Brain pericyte (primary cell): ENCODE data around the gene POLE.
A peak's percentile ranks its signal among the peaks of the same experiment; 100 is the strongest.

ENCODE experiments used
- DNase-seq: peaks from one replicate; pipeline ENCODE4 v3.0.0-alpha.2; 2012; ENCODE audit warnings: low read depth, low spot score

POLE gene

DNA sequence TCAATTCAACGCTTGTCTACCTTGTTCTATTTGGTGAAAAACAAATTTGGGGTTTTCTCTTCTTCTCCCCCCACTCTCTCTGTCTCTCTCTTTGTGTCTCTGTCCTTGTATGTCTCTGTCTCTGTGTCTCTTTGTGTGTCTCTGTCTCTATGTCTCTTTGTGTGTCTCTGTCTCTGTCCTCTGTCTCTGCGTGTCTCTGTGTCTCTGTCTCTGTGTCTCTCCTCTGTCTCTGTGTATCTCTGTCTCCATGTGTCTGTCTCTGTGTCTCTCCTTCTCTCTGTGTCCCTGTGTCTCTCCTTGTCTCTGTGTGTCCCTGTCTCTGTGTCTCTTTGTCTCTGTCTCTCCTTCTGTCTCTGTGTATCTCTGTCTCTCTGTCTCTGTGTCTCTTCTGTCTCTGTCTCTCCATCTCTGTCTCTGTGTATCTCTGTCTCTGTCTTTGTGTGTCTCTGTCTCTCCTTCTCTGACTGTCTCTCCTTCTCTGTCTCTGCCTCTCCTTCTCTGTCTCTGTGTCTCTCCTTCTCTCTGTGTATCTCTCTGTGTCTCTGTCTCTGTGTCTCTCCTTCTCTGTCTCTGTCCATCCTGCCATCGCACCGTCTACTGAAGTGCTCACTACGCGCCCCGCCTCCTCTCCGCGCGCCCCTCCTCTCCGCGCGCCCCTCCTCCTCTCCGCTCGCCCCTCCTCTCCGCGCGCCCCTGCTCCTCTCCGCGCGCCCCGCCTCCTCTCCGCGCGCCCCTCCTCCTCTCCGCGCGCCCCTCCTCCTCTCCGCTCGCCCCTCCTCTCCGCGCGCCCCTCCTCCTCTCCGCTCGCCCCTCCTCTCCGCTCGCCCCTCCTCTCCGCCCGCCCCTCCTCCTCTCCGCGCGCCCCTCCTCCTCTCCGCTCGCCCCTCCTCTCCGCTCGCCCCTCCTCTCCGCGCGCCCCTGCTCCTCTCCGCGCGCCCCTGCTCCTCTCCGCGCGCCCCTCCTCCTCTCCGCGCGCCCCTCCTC, 89.5 kb downstream of the POLE start:
- DNase-seq = no peak

DNA sequence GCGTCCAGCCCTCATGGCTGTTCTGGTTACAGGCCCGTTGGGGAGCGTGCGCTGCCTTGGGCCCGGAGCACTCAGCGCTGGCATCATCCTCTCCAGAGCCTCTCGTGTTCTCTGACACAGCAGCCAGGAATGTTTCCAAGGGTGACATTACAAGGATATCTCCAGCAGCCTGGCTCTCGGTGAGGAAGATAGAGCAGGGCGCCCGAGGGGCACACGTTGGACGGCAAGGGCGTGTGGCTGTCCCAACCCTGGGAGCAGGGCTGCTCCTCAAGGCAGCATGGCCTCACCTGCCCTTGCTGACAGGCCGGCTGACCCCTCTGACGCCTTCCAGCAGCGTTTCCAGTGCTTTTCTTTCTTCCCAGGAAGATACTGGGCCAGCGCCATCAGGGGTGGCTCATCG, 91.1 kb downstream of the POLE start:
- DNase-seq = no peak

DNA sequence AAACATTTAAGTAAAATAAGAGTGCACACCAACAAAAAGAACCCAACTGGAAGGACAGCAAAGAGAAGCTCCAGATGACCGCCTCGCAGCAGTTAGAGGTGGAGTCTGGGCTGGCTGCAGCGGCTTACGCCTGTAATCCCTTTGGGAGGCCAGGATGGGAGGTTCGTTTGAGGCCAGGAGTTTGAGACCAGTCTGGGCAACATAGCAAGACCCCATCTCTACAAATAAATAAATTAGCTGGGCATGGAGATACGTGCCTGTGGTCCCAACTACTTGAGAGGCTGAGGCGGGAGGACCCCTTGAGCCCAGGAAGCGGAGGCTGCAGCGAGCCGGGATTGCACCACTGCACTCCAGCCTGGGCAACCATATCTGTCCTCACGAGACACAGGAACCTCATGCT, 92.0 kb downstream of the POLE start:
- DNase-seq = no peak

DNA sequence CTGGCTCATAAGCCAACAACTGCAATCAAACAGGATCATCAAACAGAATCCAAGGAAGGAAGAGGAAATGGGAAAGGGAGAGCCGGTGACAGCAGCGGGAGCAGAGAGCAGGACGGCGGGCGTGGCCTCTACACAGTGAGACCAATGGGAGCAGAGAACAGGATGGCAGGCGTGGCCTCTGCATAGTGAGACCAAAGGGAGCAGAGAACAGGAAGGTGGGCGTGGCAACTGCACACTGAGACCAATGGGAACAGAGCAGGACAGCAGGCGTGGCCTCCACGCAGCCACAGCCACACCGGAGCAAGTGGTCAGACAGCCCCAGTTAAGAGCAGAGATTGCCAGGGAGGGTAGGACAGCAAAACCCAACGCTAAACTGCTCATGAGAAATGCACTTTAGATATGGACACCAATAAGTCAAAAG, 93.2 kb downstream of the POLE start:
- peak; percentile 83 for DNase-seq

DNA sequence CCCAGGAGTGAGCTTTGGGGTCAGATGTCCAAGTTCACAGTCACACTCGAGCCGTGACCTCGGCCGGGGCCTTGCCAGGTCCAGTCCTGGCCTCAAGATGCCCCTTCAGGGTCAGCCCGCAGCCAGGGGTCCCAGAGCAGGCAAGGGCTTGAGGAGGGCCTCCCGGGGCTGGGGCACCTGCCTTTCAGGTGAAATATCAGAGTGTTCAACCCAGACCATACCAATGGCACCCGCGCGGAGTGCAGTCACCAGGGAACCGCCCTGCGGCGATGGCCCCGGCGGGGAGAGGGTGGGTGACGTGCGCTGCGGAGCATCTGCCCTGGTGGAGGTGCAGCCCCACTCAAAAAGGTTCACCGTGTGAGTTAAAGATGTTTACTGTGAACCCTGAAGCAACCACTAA, 93.6 kb downstream of the POLE start:
- no peak for DNase-seq

DNA sequence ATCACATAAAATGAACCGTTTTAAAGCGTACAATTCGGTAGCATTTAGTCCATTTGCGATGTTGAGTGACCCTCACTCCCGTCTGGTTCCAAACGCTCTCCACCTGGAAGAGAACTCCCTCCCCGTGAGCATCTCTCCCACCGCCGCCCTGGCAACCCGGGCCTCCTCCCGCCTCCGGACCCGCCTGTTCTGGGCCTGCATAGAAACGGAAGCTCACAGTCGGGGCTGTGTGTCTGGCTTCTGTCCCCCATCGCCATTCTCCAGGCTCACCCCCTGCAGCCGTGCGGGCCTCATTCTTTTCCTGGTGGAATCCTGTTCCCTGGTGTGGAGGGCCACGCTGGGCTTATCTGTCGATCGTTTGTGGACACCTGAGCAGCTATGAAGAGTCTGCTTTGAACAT, 94.1 kb downstream of the POLE start:
- no peak for DNase-seq

DNA sequence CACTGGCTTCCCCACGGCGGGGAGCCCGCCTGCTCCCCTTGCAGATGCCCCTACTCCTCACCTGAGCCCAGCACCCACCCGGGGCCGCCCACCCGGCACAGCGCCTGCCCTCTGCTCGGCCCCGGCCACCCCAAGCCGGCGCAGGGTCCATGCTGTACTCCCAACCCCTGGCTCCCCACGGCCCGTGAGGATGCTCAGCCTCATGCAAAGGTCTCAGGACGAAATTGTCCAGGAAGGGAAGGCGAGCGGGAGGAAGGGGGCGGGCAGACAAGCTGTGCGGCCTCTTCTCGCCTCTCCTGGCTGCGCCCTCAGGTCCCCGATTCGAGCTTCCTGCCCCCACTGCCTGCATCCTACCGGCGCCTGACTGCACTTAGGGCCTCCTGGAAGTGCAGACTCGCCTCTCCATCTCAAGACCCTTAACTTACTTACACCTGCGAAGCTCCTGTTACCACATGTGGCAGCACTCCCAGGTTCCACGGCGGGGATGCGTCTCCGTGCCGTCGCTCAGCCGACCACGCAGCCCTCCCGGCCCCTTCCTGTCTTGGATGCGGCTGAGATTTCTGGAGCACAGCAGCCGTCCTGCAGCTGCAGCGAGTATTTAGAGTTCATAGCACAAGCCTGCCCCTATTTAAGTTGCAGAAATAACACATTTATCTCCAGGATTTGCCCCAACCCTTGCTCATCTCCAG, 94.7 kb downstream of the POLE start:
- DNase-seq = no peak

DNA sequence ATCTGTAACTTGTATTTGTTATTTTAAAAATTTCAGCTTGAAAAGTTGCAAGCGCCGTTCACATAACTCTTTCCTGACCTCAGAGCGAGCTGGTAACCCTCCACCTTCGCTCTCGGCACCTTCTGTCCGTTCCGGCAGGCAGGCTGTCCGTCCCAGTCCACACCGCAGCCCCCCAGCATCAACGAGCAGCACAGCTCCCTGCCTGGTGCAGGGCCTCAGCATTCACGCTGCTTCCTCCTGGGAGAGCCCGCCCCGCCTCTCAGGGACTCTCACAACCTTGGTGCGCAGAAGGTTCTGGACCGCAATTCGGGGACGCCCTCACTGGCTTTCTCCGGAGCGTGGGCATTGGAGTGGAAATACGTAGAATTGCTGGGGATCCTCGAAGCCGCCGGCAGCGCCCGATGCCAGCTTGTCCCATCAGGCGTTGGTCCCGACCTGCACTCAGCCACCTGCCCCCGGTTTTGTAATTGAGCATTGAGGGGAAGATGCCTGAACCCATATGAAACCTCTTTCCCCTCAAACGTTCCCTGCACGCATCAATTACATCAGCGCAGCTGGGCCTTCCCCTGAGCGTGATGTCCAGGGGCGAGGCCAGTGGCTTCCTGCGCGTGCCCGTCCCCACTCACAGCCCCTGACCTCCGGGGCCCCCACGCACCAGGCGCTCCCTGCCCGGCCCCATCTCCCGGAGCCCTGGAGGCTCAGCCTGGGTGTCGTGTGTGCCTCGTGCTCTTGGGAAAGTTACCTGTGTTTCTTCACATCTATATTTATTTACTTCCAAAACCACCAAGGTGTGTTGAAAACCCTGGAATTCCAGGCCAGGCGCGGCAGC, 95.8 kb downstream of the POLE start:
- DNase-seq = no peak

DNA sequence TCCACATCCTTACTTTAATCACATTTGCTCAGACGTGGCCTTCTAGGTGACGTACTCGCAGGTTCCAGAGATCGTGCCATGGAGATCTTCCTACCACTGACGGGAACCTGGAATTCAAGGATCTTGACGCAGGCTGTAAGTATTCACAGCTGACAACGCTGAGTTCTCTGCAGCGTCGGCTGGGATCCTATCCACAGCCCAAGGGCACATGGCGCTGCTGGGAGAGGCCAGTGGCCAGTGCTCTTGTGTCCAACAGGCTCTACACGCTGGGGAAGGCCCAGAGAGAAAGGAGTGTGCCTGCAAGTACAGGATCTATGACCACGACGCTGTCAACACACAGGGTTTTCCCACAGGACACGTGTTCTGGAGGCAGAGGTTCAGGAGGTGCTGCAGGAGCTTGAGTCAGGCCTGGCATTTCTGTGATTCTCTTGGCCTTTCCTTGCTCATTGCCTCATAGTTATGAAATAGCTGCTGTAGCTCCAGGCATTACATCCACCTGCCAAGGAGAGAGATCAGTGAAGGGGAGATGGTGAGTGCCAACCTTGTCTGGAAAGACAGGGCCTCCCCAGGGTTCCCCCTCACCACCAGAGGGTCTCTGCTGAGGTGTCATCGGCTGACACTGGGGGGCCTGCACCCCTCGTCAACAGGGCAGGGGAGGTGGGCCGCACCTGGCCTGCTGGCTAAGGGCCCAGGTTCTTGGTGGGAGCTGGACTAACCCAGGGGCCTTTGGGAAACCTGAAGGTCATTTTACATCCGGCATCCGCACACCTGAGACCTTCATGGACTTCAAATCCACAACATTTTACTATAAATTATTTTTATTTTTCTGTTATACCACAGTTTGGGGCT, 98.1 kb downstream of the POLE start:
- DNase-seq = no peak

DNA sequence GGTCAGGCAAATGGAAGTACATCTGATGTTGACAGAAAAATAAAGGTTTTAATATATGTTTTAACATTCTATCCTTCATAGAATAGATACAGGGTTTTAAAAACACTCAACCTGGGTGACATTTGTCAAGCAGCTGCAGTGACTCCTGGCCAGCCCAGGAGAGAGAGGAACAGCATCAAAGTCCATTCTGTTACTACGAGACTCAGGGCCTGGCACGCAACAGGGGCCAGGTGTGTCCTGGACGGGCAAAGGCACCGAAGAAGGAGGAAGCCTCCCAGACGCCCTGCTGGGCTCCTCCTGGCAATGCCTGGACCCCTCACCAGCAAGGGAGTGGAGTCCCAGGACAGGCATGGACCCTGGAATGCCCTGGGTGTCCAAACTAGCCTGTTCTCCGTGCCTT, 98.8 kb downstream of the POLE start:
- no peak for DNase-seq

DNA sequence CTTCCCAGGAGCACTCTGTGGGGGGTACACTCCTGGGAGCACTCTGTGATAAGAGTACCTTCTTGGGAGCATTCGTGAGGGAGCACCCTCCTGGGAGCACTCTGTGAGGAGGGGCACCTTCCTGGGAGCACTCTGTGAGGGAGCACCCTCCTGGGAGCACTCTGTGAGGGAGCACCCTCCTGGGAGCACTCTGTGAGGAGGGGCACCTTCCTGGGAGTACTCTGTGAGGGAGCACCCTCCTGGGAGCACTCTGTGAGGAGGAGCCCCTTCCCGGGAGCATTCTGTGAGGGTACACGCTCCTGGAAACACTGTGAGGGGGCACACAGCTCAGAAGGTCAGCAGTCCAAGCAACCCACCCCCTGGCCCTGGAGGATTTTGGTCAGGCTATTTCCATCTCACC, 99.4 kb downstream of the POLE start:
- no peak for DNase-seq

DNA sequence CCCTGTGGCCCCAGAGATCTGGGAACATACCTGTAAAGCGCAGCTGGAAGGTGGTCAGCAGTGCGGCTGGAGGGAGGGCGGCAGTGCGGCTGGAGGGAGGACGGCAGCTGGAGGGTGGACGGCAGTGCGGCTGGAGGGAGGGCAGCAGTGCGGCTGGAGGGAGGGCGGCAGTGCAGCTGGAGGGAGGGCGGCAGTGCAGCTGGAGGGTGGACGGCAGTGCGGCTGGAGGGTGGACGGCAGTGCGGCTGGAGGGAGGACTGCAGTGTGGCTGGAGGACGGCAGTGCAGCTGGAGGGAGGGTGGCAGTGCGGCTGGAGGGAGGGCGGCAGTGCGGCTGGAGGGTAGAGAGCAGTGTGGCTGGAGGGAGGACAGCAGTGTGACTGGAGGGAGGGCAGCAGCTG, 100.2 kb downstream of the POLE start:
- no peak for DNase-seq

DNA sequence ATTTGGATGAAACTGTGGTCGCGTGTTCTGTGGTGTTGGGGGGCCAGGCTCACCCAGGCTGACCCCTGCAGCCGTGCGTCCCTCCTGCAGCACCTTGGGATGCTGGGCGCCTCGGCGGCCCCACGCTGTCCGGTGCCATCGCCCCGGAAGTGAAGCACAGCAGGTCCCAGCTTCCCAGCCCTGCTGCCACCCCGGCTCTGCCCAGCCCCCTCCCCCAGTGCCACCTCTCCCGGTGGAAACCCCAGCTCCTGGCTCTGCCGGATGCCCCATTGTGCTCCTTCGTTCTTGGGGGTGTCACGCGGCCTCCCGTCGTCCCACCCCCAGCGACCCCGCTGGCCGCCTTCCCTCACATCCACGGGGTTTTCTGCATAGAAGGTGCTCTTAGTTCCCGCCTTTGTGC, 102.0 kb downstream of the POLE start:
- DNase-seq = no peak

DNA sequence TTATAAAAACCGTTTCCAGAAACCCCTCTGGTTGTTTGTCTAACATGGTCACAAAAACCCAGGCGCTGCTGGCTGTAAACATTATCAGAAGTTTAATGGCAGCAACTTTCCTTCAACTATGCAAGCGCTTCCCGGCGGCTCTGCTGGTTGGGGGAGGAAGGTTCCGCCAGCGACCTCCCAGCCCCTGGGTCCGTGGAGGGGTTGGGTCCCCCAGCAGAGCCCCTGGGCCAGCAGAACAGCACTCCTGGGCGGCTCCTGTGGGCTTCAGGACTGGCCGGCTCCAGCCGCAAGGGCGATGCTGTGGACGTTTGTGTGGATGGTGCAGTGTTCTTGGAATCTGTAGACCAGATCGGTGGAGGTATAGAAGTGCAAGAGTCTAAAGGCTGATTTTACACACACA, 102.7 kb downstream of the POLE start:
- DNase-seq = no peak

DNA sequence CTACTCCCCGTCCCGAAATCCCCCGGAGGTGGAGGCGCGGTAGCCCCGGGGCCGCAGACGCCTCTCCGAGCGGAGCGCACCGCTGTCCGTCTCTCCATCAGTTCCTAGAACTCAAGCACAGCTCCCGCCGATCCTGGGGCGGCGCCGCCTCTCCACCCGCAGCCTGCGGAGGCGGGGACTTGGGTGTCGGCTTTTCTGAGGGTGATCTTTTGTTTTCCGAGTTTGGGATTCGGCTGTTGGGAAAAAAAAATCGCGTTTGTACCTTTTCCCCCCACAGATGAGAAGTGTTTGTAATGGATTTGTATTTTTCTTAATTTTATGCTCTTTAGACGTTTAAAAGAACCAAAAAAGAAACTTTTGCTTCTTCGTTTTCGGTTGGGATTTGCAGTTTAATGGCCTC, 103.4 kb downstream of the POLE start:
- DNase-seq = no peak

DNA sequence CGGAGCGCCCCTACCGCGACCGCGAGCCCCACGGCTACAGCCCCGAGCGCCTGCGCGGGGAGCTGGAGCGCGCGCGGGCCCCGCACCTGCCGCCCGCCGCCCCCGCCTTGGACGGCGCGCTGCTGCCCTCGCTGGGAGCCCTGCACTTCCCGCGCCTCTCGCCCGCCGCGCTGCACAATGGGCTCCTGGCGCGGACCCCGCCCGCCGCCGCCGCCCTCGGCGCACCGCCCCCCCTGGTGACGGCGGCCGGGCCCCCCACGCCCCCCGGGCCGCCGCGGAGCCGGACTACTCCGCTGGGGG, 103.8 kb downstream of the POLE start:
- DNase-seq = no peak

DNA sequence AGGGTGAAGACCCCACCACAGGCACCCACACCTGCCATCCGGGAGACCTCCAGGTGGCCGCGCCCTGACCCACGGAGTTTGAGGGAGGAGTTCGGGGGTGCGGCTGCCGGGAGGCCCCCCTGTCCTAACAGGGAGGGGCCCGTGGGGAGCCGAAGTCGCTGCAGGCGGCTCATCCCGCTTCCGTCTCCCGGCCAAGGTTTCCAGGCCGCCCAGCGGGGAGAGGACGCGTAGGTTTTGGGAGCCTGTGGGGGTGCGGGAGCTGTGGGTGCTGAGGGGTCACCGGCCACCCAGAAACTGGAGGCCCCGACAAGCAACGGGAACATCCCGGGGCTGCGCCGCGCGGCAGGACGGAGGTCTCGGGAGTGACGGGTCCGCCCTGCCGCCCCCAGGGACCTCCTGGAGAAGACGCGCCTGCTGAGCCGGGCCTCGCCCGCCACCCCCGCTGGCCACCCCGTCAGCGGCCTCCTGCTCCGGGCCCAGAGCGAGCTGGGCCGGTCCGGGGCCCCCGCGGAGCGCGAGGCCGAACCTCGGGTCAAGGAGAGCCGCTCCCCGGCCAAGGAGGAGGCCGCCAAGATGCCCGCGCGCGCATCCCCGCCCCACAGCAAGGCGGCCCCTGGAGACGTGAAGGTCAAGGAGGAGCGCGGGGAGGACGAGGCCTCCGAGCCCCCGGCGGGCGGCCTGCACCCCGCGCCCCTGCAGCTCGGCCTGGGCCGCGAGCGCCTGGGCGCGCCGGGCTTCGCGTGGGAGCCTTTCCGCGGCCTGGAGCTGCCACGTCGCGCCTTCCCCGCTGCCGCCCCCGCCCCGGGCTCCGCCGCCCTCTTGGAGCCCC, 104.3 kb downstream of the POLE start:
- no peak for DNase-seq

DNA sequence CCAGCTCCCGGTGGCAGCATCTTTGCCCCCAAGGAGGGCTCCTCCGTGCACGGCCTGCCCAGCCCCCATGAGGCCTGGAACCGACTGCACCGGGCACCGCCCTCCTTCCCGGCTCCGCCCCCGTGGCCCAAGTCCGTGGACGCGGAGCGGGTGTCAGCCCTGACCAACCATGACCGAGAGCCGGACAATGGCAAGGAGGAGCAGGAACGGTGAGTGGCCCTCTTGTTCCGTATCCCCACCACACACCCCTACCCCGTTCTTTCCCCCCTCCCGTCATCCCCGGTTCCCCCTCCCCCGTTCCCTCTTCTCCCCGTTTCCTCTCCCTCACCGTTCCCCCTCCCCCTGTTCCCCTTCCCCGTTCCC, 105.1 kb downstream of the POLE start:
- DNase-seq = no peak

DNA sequence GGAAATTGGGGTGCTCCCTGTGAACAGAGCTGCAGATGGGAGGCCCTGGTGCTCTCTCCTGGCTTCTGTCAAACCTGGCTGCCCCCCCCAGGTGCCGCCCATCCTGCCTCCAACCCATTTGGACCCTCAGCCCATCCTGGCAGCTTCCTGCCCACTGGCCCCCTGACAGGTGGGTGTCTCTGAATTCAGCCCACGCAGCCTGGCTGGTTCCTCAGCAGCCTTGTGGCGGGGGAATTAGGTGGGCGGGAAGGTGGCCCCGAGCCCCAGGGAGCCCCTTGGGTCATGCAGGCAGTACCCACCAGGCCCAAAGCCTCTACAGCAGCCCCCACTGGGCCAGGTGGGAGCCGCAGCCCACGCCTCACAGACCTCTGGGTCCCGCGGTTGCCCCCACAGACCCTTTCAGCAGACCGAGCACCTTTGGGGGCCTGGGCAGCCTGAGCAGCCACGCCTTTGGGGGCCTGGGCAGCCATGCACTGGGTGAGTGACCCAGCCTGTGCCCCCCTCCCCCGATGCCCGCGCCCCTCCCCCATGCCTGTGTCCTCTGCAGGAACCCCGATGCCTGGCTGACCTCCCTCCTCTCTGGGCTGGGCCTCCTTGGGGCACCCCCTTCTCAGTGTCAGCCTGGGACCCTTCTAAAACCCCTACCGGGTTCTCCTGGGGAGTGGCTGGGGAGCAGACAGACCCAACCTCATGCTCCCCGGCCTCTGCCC, 105.6 kb downstream of the POLE start:
- no peak for DNase-seq

DNA sequence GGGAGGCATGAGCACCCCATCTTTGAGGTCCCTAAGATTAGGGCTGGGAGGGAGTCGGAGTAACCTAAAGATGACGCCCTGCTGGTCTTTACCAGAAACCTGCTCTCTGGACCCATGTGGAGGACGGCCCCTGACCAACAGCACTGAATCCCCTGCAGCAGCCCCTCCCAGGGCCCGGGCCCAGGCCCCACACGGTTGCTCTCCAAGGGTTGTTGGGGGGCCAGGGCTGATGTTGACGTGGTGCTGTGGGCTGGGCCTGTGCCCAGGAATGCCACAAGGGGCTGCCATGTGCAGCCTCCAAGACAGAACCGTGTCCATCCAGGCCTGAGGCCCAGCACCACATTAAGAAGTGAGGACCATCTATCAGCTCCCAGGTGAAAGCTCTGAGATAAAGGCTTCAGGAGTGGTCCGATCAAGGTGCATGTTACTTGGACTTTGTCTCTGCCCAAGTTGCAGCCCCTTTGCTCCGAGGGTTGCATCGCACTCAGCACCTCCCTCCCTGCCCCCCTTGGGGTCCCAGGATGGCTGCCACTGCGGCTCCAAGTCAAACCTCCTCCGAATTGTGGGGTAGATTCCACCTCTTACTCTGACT, 106.3 kb downstream of the POLE start:
- DNase-seq = no peak
